IMR-90 (cell line): ENCODE measurements around the gene MGRN1. TPM values are rescaled to one million over a fixed set of nuclear protein-coding genes. Genes with fewer than 3 reads are reported as not detected.

Experiments used
- ATAC-seq: fragments of 200-7000 bp; cut with Tn5 transposase; 2 replicates; pipeline ENCODE4 v1.9.1; 2020; ENCODE audit warnings: low read depth, mild to moderate bottlenecking, moderate library complexity
- BruUV-seq: library from RNA; stranded (reverse); fragments of 400-500 nt; replicated peaks from 2 replicates; lab custom pipeline; 2021; lab: Mats Ljungman, UMichigan
- CTCF ChIA-PET: fragments of 300-600 bp; formaldehyde crosslinking; extraction: SDS; loops from one replicate; lab custom pipeline; 2021; ENCODE audit warnings: antibody characterized with exemption; lab: Yijun Ruan, JAX
- POLR2A ChIA-PET: fragments of 300-600 bp; sonication (Branson Sonifier 250); formaldehyde crosslinking; loops from one replicate; lab custom pipeline; 2022; ENCODE audit warnings: antibody characterized with exemption; ENCODE audit not compliant: unreplicated experiment; lab: Charles Lee
- DNase-seq: peaks from one replicate; pipeline ENCODE4 v3.0.0; 2013
- H2AFZ ChIP-seq: replicated peaks from 2 replicates; pipeline ENCODE3; 2013; ENCODE audit warnings: low read length, mild to moderate bottlenecking; ENCODE audit not compliant: poor library complexity
- H2AK5ac ChIP-seq: 2 replicates; pipeline ENCODE4 v1.6.1; 2013; ENCODE audit warnings: low read depth, low read length, inconsistent platforms
- H2AK9ac ChIP-seq: replicated peaks from 2 replicates; pipeline ENCODE3; 2013; ENCODE audit warnings: mild to moderate bottlenecking, low read depth, low read length, moderate library complexity; ENCODE audit not compliant: poor library complexity
- H2BK120ac ChIP-seq: 2 replicates; pipeline ENCODE4 v1.6.1; 2013; ENCODE audit warnings: low read depth, low read length, inconsistent platforms
- H2BK15ac ChIP-seq: 3 replicates; pipeline ENCODE4 v1.6.1; 2013; ENCODE audit warnings: low read depth, low read length, inconsistent platforms
- H2BK20ac ChIP-seq: 2 replicates; pipeline ENCODE4 v1.6.1; 2013; ENCODE audit warnings: low read depth, mild to moderate bottlenecking, inconsistent platforms, low read length, moderate library complexity
- H2BK5ac ChIP-seq: 2 replicates; pipeline ENCODE4 v1.6.1; 2013; ENCODE audit warnings: mild to moderate bottlenecking, low read depth, low read length, inconsistent platforms; ENCODE audit not compliant: poor library complexity, severe bottlenecking
- H3K14ac ChIP-seq: replicated peaks from 2 replicates; pipeline ENCODE4 v1.6.1; 2013; ENCODE audit warnings: low read depth, low read length, inconsistent platforms
- H3K18ac ChIP-seq: 2 replicates; pipeline ENCODE4 v1.6.1; 2013; ENCODE audit warnings: low read depth, low read length, control low read depth
- H3K23ac ChIP-seq: 2 replicates; pipeline ENCODE4 v1.6.1; 2013; ENCODE audit warnings: low read depth, low read length, inconsistent platforms
- H3K27ac ChIP-seq: 2 replicates; pipeline ENCODE4 v1.5.1; 2013; ENCODE audit warnings: mild to moderate bottlenecking, control low read depth, low read length; ENCODE audit not compliant: insufficient read depth
- H3K27me3 ChIP-seq: 2 replicates; pipeline ENCODE4 v1.6.1; 2013; ENCODE audit warnings: low read length; ENCODE audit not compliant: control insufficient read depth, insufficient read depth
- H3K36me3 ChIP-seq: 2 replicates; pipeline ENCODE4 v1.6.1; 2013; ENCODE audit warnings: low read length, mixed read lengths; ENCODE audit not compliant: control insufficient read depth, insufficient read depth
- H3K4ac ChIP-seq: 2 replicates; pipeline ENCODE4 v1.6.1; 2013; ENCODE audit warnings: low read depth, low read length, inconsistent platforms
- H3K4me1 ChIP-seq: 2 replicates; pipeline ENCODE4 v1.6.1; 2013; ENCODE audit warnings: low read length, mixed read lengths; ENCODE audit not compliant: control insufficient read depth, insufficient read depth
- H3K4me2 ChIP-seq: 2 replicates; pipeline ENCODE4 v1.6.1; 2013; ENCODE audit warnings: low read depth, mild to moderate bottlenecking, control low read depth, low read length, moderate library complexity
- H3K4me3 ChIP-seq: 2 replicates; pipeline ENCODE4 v1.5.1; 2013; ENCODE audit warnings: low read depth, mild to moderate bottlenecking, control low read depth, low read length, moderate library complexity; ENCODE audit not compliant: insufficient read depth
- H3K56ac ChIP-seq: 2 replicates; pipeline ENCODE4 v1.6.1; 2013; ENCODE audit warnings: low read length, inconsistent platforms; ENCODE audit not compliant: insufficient read depth; ENCODE audit errors: extremely low read depth
- H3K79me1 ChIP-seq, 2 experiments: 2 replicates each; pipeline ENCODE4 v1.6.1; 2013; ENCODE audit warnings: low read length in 2 of 2, inconsistent platforms in 1 of 2, low read depth in 1 of 2
- H3K9ac ChIP-seq: 2 replicates; pipeline ENCODE4 v1.6.1; 2013; ENCODE audit warnings: low read depth, low read length, control low read depth
- H3K9me1 ChIP-seq: 2 replicates; pipeline ENCODE4 v1.6.1; 2013; ENCODE audit warnings: low read length, inconsistent platforms; ENCODE audit not compliant: insufficient read depth
- H3K9me3 ChIP-seq: 2 replicates; pipeline ENCODE4 v1.6.1; 2013; ENCODE audit warnings: low read length; ENCODE audit not compliant: control insufficient read depth, insufficient read depth
- H4K20me1 ChIP-seq: 2 replicates; pipeline ENCODE4 v1.6.1; 2013; ENCODE audit warnings: low read length, inconsistent platforms; ENCODE audit not compliant: insufficient read depth
- H4K5ac ChIP-seq: 2 replicates; pipeline ENCODE4 v1.6.1; 2013; ENCODE audit warnings: mild to moderate bottlenecking, low read depth, low read length, control low read depth
- H4K8ac ChIP-seq, 2 experiments: 2 replicates each; pipeline ENCODE4 v1.6.1; 2013; ENCODE audit warnings: low read depth in 2 of 2, low read length in 2 of 2, control low read depth in 1 of 2, inconsistent platforms in 1 of 2
- H4K91ac ChIP-seq: 2 replicates; pipeline ENCODE4 v1.6.1; 2013; ENCODE audit warnings: low read depth, low read length, inconsistent platforms; ENCODE audit not compliant: insufficient read depth
- BHLHE40 ChIP-seq: fragments of 150-350 bp; IDR thresholded peaks from 2 replicates; pipeline ENCODE4 v1.6.1; 2016; ENCODE audit warnings: mild to moderate bottlenecking, low read depth, low read length
- CEBPB ChIP-seq: IDR thresholded peaks from 2 replicates; pipeline ENCODE4 v1.6.1; 2012; ENCODE audit warnings: low read depth, low read length, improper control_type of control experiment
- CHD1 ChIP-seq: IDR thresholded peaks from 2 replicates; pipeline ENCODE4 v1.6.1; 2012; ENCODE audit warnings: low read depth, low read length, improper control_type of control experiment
- MAFK ChIP-seq: IDR thresholded peaks from 2 replicates; pipeline ENCODE4 v1.6.1; 2012; ENCODE audit warnings: low read depth, low read length, improper control_type of control experiment
- MAZ ChIP-seq: IDR thresholded peaks from 2 replicates; pipeline ENCODE4 v1.6.1; 2012; ENCODE audit warnings: low read depth, mild to moderate bottlenecking, low read length, improper control_type of control experiment, moderate library complexity, borderline replicate concordance
- MXI1 ChIP-seq: IDR thresholded peaks from 2 replicates; pipeline ENCODE4 v1.6.1; 2012; ENCODE audit warnings: low read depth, mild to moderate bottlenecking, low read length, moderate library complexity, borderline replicate concordance
- NFE2L2 ChIP-seq: fragments of 150-350 bp; IDR thresholded peaks from 2 replicates; pipeline ENCODE4 v1.6.1; 2016; ENCODE audit warnings: low read depth, mild to moderate bottlenecking, low read length
- POLR2A ChIP-seq: IDR thresholded peaks from 2 replicates; pipeline ENCODE4 v1.6.1; 2012; ENCODE audit warnings: mild to moderate bottlenecking, low read depth, low read length
- RAD21 ChIP-seq: IDR thresholded peaks from 2 replicates; pipeline ENCODE4 v1.6.1; 2012; ENCODE audit warnings: low read length, improper control_type of control experiment
- RCOR1 ChIP-seq: IDR thresholded peaks from 2 replicates; pipeline ENCODE4 v1.6.1; 2012; ENCODE audit warnings: mild to moderate bottlenecking, low read length, improper control_type of control experiment; ENCODE audit not compliant: insufficient replicate concordance
- RFX5 ChIP-seq: IDR thresholded peaks from 2 replicates; pipeline ENCODE4 v1.8.0; 2012; ENCODE audit warnings: low read depth, mild to moderate bottlenecking, low read length, moderate library complexity
- SMC3 ChIP-seq: fragments of 150-350 bp; IDR thresholded peaks from 2 replicates; pipeline ENCODE4 v1.6.1; 2016; ENCODE audit warnings: low read depth, mild to moderate bottlenecking, antibody characterized with exemption, low read length, moderate library complexity
- WGBS, 2 experiments: methylation state at CpG; one replicate each; pipeline versions ENCODE4 v1.1.5 to v1.1.7; 2013; ENCODE audit warnings: missing lambda C conversion rate in 2 of 2; ENCODE audit not compliant: insufficient read length in 1 of 2; ENCODE audit errors: extremely low coverage in 2 of 2; 5-methylcytosine and 5-hydroxymethylcytosine counted together
- dilution Hi-C: fragments of 300-500 bp; cut with HindIII; formaldehyde crosslinking; loops from one replicate; pipeline ENCODE4 v1.14.3; 2018; ENCODE audit warnings: low sequenced_read_pairs; ENCODE audit not compliant: unreplicated experiment
- in situ Hi-C: fragments of 300-500 bp; cut with MboI; formaldehyde crosslinking; loops from 3 replicates; pipeline ENCODE4 v1.14.3; 2019; ENCODE audit warnings: low sequenced_read_pairs, inconsistent platforms, mixed read lengths
- intact Hi-C: fragments of 100-400 bp; cut with micrococcal nuclease; formaldehyde crosslinking; loops from 2 replicates; pipeline ENCODE4 v1.10.0; 2022
- polyA plus RNA-seq, 3 experiments: library from polyadenylated mRNA; depleted of rRNA; stranded (reverse); fragments of >200 nt; gene quantifications; 2 replicates each; pipeline ENCODE4 v1.2.3, GENCODE V29; 2012; ENCODE audit warnings: low replicate concordance in 1 of 3
- total RNA-seq: library from RNA; depleted of rRNA; stranded (reverse); fragments of >200 nt; gene quantifications from 2 replicates; pipeline ENCODE4 v1.2.3, GENCODE V29; 2012
- TF ChIP-seq, protein P1 (sequence below): conservative IDR thresholded peaks from 2 replicates; pipeline ENCODE4 v1.5.1; 2012; ENCODE audit warnings: mild to moderate bottlenecking, low read depth, low read length, improper control_type of control experiment
- TF ChIP-seq, protein P2 (sequence below): fragments of 150-350 bp; IDR thresholded peaks from 2 replicates; pipeline ENCODE4 v1.6.1; 2017; ENCODE audit warnings: mild to moderate bottlenecking, antibody characterized with exemption, low read length, low read depth

MGRN1 gene
- total and polyA plus RNA-seq, 2 of the 4 experiments (the other 2 are of a cell fraction) = 11.7 to 32.7 TPM

DNA sequence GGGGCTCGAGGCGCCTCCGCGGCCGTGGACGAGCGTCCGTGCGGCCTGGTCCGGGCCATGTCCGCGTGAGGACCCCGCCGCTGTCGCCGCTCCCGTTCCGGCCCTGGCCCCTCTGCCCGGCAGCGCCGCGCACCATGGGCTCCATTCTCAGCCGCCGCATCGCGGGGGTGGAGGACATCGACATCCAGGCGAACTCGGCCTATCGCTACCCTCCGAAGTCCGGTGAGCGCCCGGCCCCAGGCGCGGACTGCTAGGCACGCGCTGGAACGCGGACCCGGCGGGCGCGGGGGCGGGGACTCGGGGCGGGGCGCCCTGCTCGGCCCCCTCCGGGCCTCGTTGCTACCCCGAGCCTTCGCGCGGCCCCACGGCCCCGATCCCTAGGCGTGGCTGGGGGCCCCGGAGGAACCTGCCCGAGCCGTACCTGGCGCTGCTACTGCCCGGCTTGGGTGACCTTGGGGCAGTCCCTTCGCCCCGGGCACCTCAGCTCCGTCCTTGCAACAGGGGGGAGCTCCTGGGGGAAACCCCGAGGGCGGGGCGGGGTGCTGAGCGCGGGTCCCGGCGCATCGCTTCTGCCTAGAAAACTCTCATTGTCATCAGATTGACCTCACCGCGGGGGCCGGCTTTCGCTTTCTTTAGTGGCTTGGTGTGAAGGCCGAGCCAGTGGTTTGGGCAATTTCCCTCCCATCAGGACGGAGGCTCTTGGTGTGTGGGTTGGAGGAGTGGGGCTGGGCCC is 367 bp downstream of the MGRN1 start:
- Histone ChIP-seq H2AK5ac (peak overlapping the region; percentile 91), H3K4ac (peak overlapping the region; percentile 97), H3K56ac (peak overlapping the region; percentile 25), H3K23ac (peak overlapping the region; percentile 76; the same call in 1 of the 2 replicates), H4K20me1 (peaks cover 35% of the 10 kb centered on the region), H2BK15ac (no peak overlapping the region), H2BK20ac (no peak overlapping the region), H3K9ac (peak overlapping the region; percentile 91), H3K4me3 (peak overlapping the region; percentile 89), H3K14ac (peak overlapping the region; percentile 92), H3K4me1 (peaks cover 11% of the 10 kb centered on the region), H2AK9ac (peak overlapping the region; percentile 98), H2BK120ac (no peak overlapping the region), H3K27ac (peak overlapping the region; percentile 96), H4K8ac (peak overlapping the region; percentile 59 to 93), H3K4me2 (peak overlapping the region; percentile 94), H3K9me3 (no peaks in the 10 kb centered on the region), H3K9me1 (peaks cover 7% of the 10 kb centered on the region), H3K79me1 (peaks cover 9 to 39% of the 10 kb centered on the region in 2 experiments; a peak in 2 of 4 replicates), H3K27me3 (no peaks in the 10 kb centered on the region), H3K18ac (peak overlapping the region; percentile 43; the same call in 1 of the 2 replicates), H3K36me3 (0 out of 2 replicates have a peak, but pooled peaks cover 2% of the 10 kb centered on the region), H2AFZ (peak overlapping the region; percentile 98), H2BK5ac (peak overlapping the region; percentile 90), H4K91ac (peak overlapping the region; percentile 73), H4K5ac (peak overlapping the region; percentile 76)
- ATAC-seq (peak; percentile 77), DNase-seq (peak; percentile 61)
- no TSS peak for BruUV-seq
- 1% methylated on average over 30 of the region's 80 CpGs; no CpG with 5 or more reads in 1 of the 2 experiments for WGBS, 2 experiments
- dilution Hi-C loops (no loop called here), in situ Hi-C loops (no loop called here), intact Hi-C loops (no loop called here)
- CTCF ChIA-PET = interaction anchor here (1.1 to 1.4 kb wide), 3 partner anchors 9 to 75 kb away, joined by 3 to 6 read pairs (median 5); no protein-coding TSS in a partner anchor
- POLR2A ChIA-PET = no interaction called here
- TF ChIP-seq, protein P1, sequence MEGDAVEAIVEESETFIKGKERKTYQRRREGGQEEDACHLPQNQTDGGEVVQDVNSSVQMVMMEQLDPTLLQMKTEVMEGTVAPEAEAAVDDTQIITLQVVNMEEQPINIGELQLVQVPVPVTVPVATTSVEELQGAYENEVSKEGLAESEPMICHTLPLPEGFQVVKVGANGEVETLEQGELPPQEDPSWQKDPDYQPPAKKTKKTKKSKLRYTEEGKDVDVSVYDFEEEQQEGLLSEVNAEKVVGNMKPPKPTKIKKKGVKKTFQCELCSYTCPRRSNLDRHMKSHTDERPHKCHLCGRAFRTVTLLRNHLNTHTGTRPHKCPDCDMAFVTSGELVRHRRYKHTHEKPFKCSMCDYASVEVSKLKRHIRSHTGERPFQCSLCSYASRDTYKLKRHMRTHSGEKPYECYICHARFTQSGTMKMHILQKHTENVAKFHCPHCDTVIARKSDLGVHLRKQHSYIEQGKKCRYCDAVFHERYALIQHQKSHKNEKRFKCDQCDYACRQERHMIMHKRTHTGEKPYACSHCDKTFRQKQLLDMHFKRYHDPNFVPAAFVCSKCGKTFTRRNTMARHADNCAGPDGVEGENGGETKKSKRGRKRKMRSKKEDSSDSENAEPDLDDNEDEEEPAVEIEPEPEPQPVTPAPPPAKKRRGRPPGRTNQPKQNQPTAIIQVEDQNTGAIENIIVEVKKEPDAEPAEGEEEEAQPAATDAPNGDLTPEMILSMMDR = no peak
- TF ChIP-seq POLR2A (peak; percentile 94), RAD21 (no peak), CHD1 (no peak), NFE2L2 (no peak; the same call in 1 of the 2 replicates), SMC3 (no peak), CEBPB (no peak), BHLHE40 (no peak), MXI1 (peak; percentile 59; the same call in 1 of the 2 replicates), MAFK (no peak), RCOR1 (peak; percentile 46), MAZ (peak; percentile 10; the same call in 1 of the 2 replicates), RFX5 (no peak)
- TF ChIP-seq, protein P2, sequence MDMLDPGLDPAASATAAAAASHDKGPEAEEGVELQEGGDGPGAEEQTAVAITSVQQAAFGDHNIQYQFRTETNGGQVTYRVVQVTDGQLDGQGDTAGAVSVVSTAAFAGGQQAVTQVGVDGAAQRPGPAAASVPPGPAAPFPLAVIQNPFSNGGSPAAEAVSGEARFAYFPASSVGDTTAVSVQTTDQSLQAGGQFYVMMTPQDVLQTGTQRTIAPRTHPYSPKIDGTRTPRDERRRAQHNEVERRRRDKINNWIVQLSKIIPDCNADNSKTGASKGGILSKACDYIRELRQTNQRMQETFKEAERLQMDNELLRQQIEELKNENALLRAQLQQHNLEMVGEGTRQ = no peak
